OCI-LY3 (cell line): Measurements from ENCODE around the gene LCOR.

Source experiments
- CTCF ChIP-seq: fragments of 200-600, 300-600 bp; sonication (generic); IDR thresholded peaks from 2 replicates; pipeline ENCODE4 v1.5.1; 2014; ENCODE audit warnings: antibody characterized with exemption, low read length, low read depth
- EZH2phosphoT487 ChIP-seq: fragments of 200-600 bp; shearing (Covaris generic); IDR thresholded peaks from 2 replicates; pipeline ENCODE4 v1.6.1; 2018; ENCODE audit warnings: antibody characterized with exemption, mixed run types, low read depth

GRCh38 chr10:96964131-96964530, 132.0 kb downstream of the LCOR start:
- TF ChIP-seq CTCF = no peak
- no peak for TF ChIP-seq EZH2phosphoT487
